H1 (cell line): ENCODE data around the gene CEP41. TPM values are rescaled to one million over a fixed set of nuclear protein-coding genes. Genes with fewer than 3 reads are reported as not detected.

Source experiments
- CTCF ChIA-PET: fragments of 300-600 bp; sonication (Branson Sonifier 250); formaldehyde crosslinking; loops from one replicate; lab custom pipeline; 2021; ENCODE audit not compliant: partially characterized antibody; lab: Charles Lee
- POLR2A ChIA-PET: fragments of 300-600 bp; sonication (Branson Sonifier 250); formaldehyde crosslinking; loops from one replicate; lab custom pipeline; 2021; ENCODE audit warnings: inconsistent platforms; ENCODE audit not compliant: partially characterized antibody; lab: Charles Lee
- DNase-seq, 2 experiments: peaks; one replicate each; pipeline versions ENCODE4 v3.0.0 to v3.0.0-alpha.2; 2010 to 2022; ENCODE audit warnings: low spot score in 2 of 2, low read depth in 1 of 2, mixed read lengths in 1 of 2
- FAIRE-seq: peaks from 2 replicates; lab custom pipeline; 2011; peaks lifted over from hg19 to GRCh38; lab: Jason Lieb, UNC
- H2AFZ ChIP-seq: 2 replicates; pipeline ENCODE4 v1.8.1; 2012; ENCODE audit warnings: low read length, inconsistent platforms
- H2AK5ac ChIP-seq: 2 replicates; pipeline ENCODE4 v1.6.1; 2013; ENCODE audit warnings: low read depth, low read length
- H2BK120ac ChIP-seq: replicated peaks from 2 replicates; pipeline ENCODE3; 2013; ENCODE audit warnings: low read depth, low read length, inconsistent platforms
- H2BK12ac ChIP-seq: 2 replicates; pipeline ENCODE4 v1.6.1; 2013; ENCODE audit warnings: low read depth, low read length
- H2BK15ac ChIP-seq: 2 replicates; pipeline ENCODE4 v1.6.1; 2013; ENCODE audit warnings: low read length
- H2BK20ac ChIP-seq: 2 replicates; pipeline ENCODE4 v1.6.1; 2013; ENCODE audit warnings: low read length
- H2BK5ac ChIP-seq: 2 replicates; pipeline ENCODE4 v1.6.1; 2013; ENCODE audit warnings: low read depth, low read length
- H3K14ac ChIP-seq: 2 replicates; pipeline ENCODE4 v1.6.1; 2013; ENCODE audit warnings: inconsistent platforms; ENCODE audit not compliant: insufficient read length
- H3K18ac ChIP-seq: 2 replicates; pipeline ENCODE4 v1.6.1; 2013; ENCODE audit warnings: low read length; ENCODE audit errors: extremely low read depth
- H3K23ac ChIP-seq: 2 replicates; pipeline ENCODE4 v1.6.1; 2013; ENCODE audit warnings: inconsistent platforms; ENCODE audit not compliant: insufficient read length
- H3K23me2 ChIP-seq: 2 replicates; pipeline ENCODE4 v1.6.1; 2013; ENCODE audit warnings: low read depth, low read length
- H3K27ac ChIP-seq: 2 replicates; pipeline ENCODE4 v1.6.1; 2011; ENCODE audit warnings: low read depth, low read length, inconsistent platforms
- H3K27me3 ChIP-seq, 4 experiments: replicated peaks in 1 of 4; 1 replicate in 1 of 4; 2 replicates in 3 of 4; pipeline versions ENCODE4 v1.6.1 to v1.8.1; 2011 to 2013; ENCODE audit warnings: low read length in 3 of 4, mild to moderate bottlenecking in 3 of 4, inconsistent platforms in 2 of 4, mixed read lengths in 2 of 4, moderate library complexity in 1 of 4; ENCODE audit not compliant: control insufficient read depth in 3 of 4, insufficient read depth in 3 of 4; ENCODE audit errors: extremely low read depth in 1 of 4
- H3K36me3 ChIP-seq, 4 experiments: 2 replicates each; pipeline versions ENCODE4 v1.6.1 to v1.8.1; 2011 to 2013; ENCODE audit warnings: mild to moderate bottlenecking in 4 of 4, low read length in 3 of 4, moderate library complexity in 2 of 4, control low read depth in 1 of 4, inconsistent platforms in 1 of 4; ENCODE audit not compliant: insufficient read depth in 4 of 4, control insufficient read depth in 2 of 4
- H3K4ac ChIP-seq: replicated peaks from 2 replicates; pipeline ENCODE3; 2013; ENCODE audit warnings: low read length, low read depth, mixed read lengths, inconsistent platforms; ENCODE audit not compliant: insufficient read length
- H3K4me1 ChIP-seq, 4 experiments: replicated peaks in 1 of 4; 1 replicate in 1 of 4; 2 replicates in 3 of 4; pipeline versions ENCODE4 v1.6.1 to v1.8.1; 2011 to 2013; ENCODE audit warnings: low read length in 3 of 4, inconsistent platforms in 2 of 4, mixed read lengths in 1 of 4; ENCODE audit not compliant: insufficient read depth in 4 of 4, control insufficient read depth in 3 of 4
- H3K4me2 ChIP-seq, 2 experiments: 2 replicates each; pipeline versions ENCODE4 v1.6.1 to v1.8.1; 2011 to 2013; ENCODE audit warnings: low read depth in 2 of 2, low read length in 2 of 2, control low read depth in 1 of 2, inconsistent platforms in 1 of 2, mild to moderate bottlenecking in 1 of 2; ENCODE audit not compliant: insufficient read depth in 1 of 2
- H3K4me3 ChIP-seq, 4 experiments: fragments of 200-600, 300-600 bp in 1 of 4; sonication (generic), shearing (Covaris generic), sonication (Bioruptor Twin) in 1 of 4; 2 replicates each; pipeline versions ENCODE4 v1.5.1 to v1.8.1; 2011 to 2016; ENCODE audit warnings: low read length in 4 of 4, low read depth in 3 of 4, control low read depth in 2 of 4, inconsistent platforms in 2 of 4, mild to moderate bottlenecking in 2 of 4, mixed read lengths in 1 of 4, moderate library complexity in 1 of 4; ENCODE audit not compliant: insufficient read depth in 2 of 4; ENCODE audit errors: extremely low read depth in 1 of 4
- H3K56ac ChIP-seq: replicated peaks from 2 replicates; pipeline ENCODE3; 2013; ENCODE audit warnings: low read depth, mild to moderate bottlenecking, mixed read lengths, low read length, inconsistent platforms; ENCODE audit not compliant: insufficient read length
- H3K79me1 ChIP-seq: 2 replicates; pipeline ENCODE4 v1.6.1; 2013; ENCODE audit warnings: low read depth, low read length, control low read depth
- H3K79me2 ChIP-seq, 2 experiments: 2 replicates each; pipeline versions ENCODE4 v1.6.1 to v1.8.1; 2012 to 2013; ENCODE audit warnings: low read length in 2 of 2, mild to moderate bottlenecking in 2 of 2, inconsistent platforms in 1 of 2; ENCODE audit not compliant: insufficient read depth in 2 of 2, control insufficient read depth in 1 of 2
- H3K9ac ChIP-seq, 4 experiments: replicated peaks in 1 of 4; 1 replicate in 1 of 4; 2 replicates in 3 of 4; pipeline versions ENCODE4 v1.6.1 to v1.8.1; 2011 to 2013; ENCODE audit warnings: low read depth in 3 of 4, low read length in 3 of 4, control low read depth in 2 of 4, mild to moderate bottlenecking in 2 of 4, moderate library complexity in 2 of 4, inconsistent platforms in 1 of 4; ENCODE audit errors: extremely low read depth in 1 of 4
- H3K9me3 ChIP-seq, 2 experiments: 2 replicates each; pipeline versions ENCODE4 v1.6.1 to v1.8.1; 2012 to 2013; ENCODE audit warnings: mild to moderate bottlenecking in 2 of 2, moderate library complexity in 2 of 2, control low read depth in 1 of 2, inconsistent platforms in 1 of 2, low read depth in 1 of 2, low read length in 1 of 2, mixed read lengths in 1 of 2; ENCODE audit not compliant: insufficient read depth in 2 of 2
- H4K20me1 ChIP-seq, 2 experiments: replicated peaks in 1 of 2; 2 replicates each; pipeline versions ENCODE3 to v1.8.1; 2011 to 2013; ENCODE audit warnings: inconsistent platforms in 2 of 2, low read length in 2 of 2, mild to moderate bottlenecking in 1 of 2; ENCODE audit not compliant: insufficient read depth in 2 of 2, control insufficient read depth in 1 of 2
- H4K5ac ChIP-seq: 2 replicates; pipeline ENCODE4 v1.6.1; 2013; ENCODE audit warnings: low read length, low read depth, mixed read lengths, inconsistent platforms; ENCODE audit not compliant: insufficient read length
- H4K8ac ChIP-seq: 2 replicates; pipeline ENCODE4 v1.8.0; 2013; ENCODE audit warnings: mild to moderate bottlenecking, moderate library complexity, low read length, inconsistent platforms; ENCODE audit not compliant: insufficient read depth; ENCODE audit errors: extremely low read depth
- H4K91ac ChIP-seq: replicated peaks from 2 replicates; pipeline ENCODE3; 2013; ENCODE audit warnings: low read length, mixed read lengths, inconsistent platforms; ENCODE audit not compliant: insufficient read length
- GTF2F1 ChIP-seq: IDR thresholded peaks from 2 replicates; pipeline ENCODE4 v1.6.1; 2012; ENCODE audit warnings: low read depth, low read length, improper control_type of control experiment, borderline replicate concordance
- NRF1 ChIP-seq: IDR thresholded peaks from 2 replicates; pipeline ENCODE4 v1.6.1; 2011; ENCODE audit warnings: mild to moderate bottlenecking, low read depth, low read length, improper control_type of control experiment
- SP2 ChIP-seq: IDR thresholded peaks from 2 replicates; pipeline ENCODE4 v1.6.1; 2012; ENCODE audit warnings: mild to moderate bottlenecking, low read length, inconsistent platforms
- WGBS, 2 experiments: shearing (Covaris generic) in 1 of 2; methylation state at CpG; one replicate each; pipeline versions ENCODE4 v1.1.6 to v1.1.7; 2013 to 2015; ENCODE audit warnings: low lambda C conversion rate in 2 of 2, mixed read lengths in 2 of 2, inconsistent platforms in 1 of 2, low coverage in 1 of 2, missing lambda C conversion rate in 1 of 2; ENCODE audit not compliant: insufficient replicate concordance in 2 of 2, insufficient coverage in 1 of 2, insufficient read length in 1 of 2; ENCODE audit errors: extremely low coverage in 1 of 2, missing lambda C conversion rate in 1 of 2; 5-methylcytosine and 5-hydroxymethylcytosine counted together
- polyA plus RNA-seq, 7 experiments: library from polyadenylated mRNA; depleted of rRNA in 3 of 7; stranded (reverse) in 5 of 7; unstranded in 2 of 7; fragments of >200 nt in 5 of 7; fragments of 200-250 nt in 2 of 7; gene quantifications; 1 replicate in 5 of 7; 2 replicates in 1 of 7; 4 replicates in 1 of 7; pipeline versions ENCODE4 v1.2.1 to v1.2.3, GENCODE V29; 2011 to 2013; ENCODE audit warnings: missing spikeins in 2 of 7, mixed read lengths in 2 of 7
- total RNA-seq: library from RNA; stranded (reverse); fragmentation: NEBNext Ultra II Directional; extraction: Animal tissue kit (Norgen Biotek cat#: 25700); gene quantifications from 2 replicates; pipeline ENCODE4 v1.2.1, GENCODE V29; 2021

CEP41 gene
- total and polyA plus RNA-seq, 2 of the 8 experiments (the other 6 are each of a cell fraction or from before 2014, with no cell fraction given) = 9.3 to 12.8 TPM

- Histone ChIP-seq H2BK120ac (no peak overlapping the region), H4K5ac (no peak overlapping the region), H3K14ac (no peak overlapping the region), H3K9me3 (no peaks in the 10 kb centered on the region), H2BK15ac (no peak overlapping the region), H3K23me2 (no peaks in the 10 kb centered on the region), H3K9ac (no peak overlapping the region), H3K18ac (no peak overlapping the region), H2BK20ac (no peak overlapping the region), H2AK5ac (no peak overlapping the region), H3K23ac (no peak overlapping the region), H3K36me3 (no peaks in the 10 kb centered on the region), H4K8ac (no peak overlapping the region), H4K91ac (no peak overlapping the region), H2AFZ (no peak overlapping the region), H3K4ac (no peak overlapping the region), H3K27me3 (no peaks in the 10 kb centered on the region), H4K20me1 (no peaks in the 10 kb centered on the region), H3K79me2 (no peaks in the 10 kb centered on the region), H3K27ac (no peak overlapping the region), H2BK12ac (no peak overlapping the region), H3K4me1 (no peaks in the 10 kb centered on the region), H3K56ac (no peak overlapping the region), H3K79me1 (no peaks in the 10 kb centered on the region), H2BK5ac (no peak overlapping the region), H3K4me2 (no peak overlapping the region), H3K4me3 (no peak overlapping the region)
- DNase-seq = no peak
- ChIA-PET POLR2A (no interaction called here), CTCF (interaction anchor here (1.0 to 1.3 kb wide), 2 partner anchors 9 to 23 kb away, joined by 3 to 5 read pairs; no protein-coding TSS in a partner anchor)
- no peak for FAIRE-seq
- WGBS, 2 experiments = 85% methylated on average over 2 of the region's 2 CpGs; no CpG with 5 or more reads in 1 of the 2 experiments
- TF ChIP-seq GTF2F1 (no peak), NRF1 (no peak), SP2 (no peak)
Observed at GRCh38 chr7:130405003-130405402, 35.8 kb downstream of the CEP41 start.
